ENCODE data around the gene DSG3.

The DSG3 gene, protein sequence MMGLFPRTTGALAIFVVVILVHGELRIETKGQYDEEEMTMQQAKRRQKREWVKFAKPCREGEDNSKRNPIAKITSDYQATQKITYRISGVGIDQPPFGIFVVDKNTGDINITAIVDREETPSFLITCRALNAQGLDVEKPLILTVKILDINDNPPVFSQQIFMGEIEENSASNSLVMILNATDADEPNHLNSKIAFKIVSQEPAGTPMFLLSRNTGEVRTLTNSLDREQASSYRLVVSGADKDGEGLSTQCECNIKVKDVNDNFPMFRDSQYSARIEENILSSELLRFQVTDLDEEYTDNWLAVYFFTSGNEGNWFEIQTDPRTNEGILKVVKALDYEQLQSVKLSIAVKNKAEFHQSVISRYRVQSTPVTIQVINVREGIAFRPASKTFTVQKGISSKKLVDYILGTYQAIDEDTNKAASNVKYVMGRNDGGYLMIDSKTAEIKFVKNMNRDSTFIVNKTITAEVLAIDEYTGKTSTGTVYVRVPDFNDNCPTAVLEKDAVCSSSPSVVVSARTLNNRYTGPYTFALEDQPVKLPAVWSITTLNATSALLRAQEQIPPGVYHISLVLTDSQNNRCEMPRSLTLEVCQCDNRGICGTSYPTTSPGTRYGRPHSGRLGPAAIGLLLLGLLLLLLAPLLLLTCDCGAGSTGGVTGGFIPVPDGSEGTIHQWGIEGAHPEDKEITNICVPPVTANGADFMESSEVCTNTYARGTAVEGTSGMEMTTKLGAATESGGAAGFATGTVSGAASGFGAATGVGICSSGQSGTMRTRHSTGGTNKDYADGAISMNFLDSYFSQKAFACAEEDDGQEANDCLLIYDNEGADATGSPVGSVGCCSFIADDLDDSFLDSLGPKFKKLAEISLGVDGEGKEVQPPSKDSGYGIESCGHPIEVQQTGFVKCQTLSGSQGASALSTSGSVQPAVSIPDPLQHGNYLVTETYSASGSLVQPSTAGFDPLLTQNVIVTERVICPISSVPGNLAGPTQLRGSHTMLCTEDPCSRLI

GRCh38 chr18:31447530-31448191 lies at the start of gene DSG3:
Gene DSG3 (plus strand): TSS chr18:31447741. CDS start chr18:31447878, 137 bp downstream.
- Histone ChIP-seq H3K4me3 (no peak within 1 kb of the TSS), H3K27ac (no peak within 1 kb of the TSS), H3K4me1 (no peaks in the 10 kb centered on the region), H3K27me3 (no peaks in the 10 kb centered on the region), H3K36me3 (no peaks in the 10 kb centered on the region), H4K20me1 (no peaks in the 10 kb centered on the region), H3K4me2 (no peak within 1 kb of the TSS), H3K9me3 (replicated peaks in 1 of 11) (no peaks in the 10 kb centered on the region), H3K9ac (no peak within 1 kb of the TSS)
- TF ChIP-seq Cebpa-rat (IDR thresholded peaks at IDR 0.05) = 0 out of 22 replicates have a peak, but pooled peaks of 1 of the 11 experiments have one; percentile 13

DNA sequence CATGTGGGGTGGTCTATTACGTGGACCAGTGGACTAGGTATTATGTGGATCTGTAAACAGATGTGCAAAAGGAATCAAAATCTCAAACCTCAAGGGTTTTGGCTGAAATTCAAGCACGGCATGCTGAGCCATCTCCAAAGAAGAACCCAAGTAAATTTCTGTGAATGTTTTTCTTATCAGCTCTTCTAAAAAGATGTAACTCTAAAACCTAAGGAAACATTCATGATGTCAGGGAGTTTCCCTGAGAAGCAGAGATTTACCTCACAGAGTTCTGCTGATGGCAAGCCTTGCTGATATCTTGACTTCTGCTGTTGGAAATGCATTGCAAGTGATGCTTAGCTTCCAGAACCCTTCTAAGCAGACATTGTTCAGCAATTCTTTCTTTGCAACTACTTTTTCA lies 49.4 kb upstream of the DSG3 start:
- Histone ChIP-seq H3K4me2 (no peak overlapping the region), H3K36me3 (no peaks in the 10 kb centered on the region), H4K20me1 (no peaks in the 10 kb centered on the region), H3K27me3 (no peaks in the 10 kb centered on the region), H3K4me3 (no peak overlapping the region), H3K9me3 (replicated peaks in 1 of 11) (no peaks in the 10 kb centered on the region), H3K9ac (no peak overlapping the region), H3K27ac (no peak overlapping the region), H3K4me1 (peaks cover 0 to 6% (median 2%) of the 10 kb centered on the region in 10 experiments; a peak in 3 of 20 replicates)
- no peak for TF ChIP-seq Cebpa-rat (IDR thresholded peaks at IDR 0.05)

- H3K27ac ChIP-seq = no peak overlapping the region
- H3K9me3 ChIP-seq (replicated peaks in 1 of 11) = no peaks in the 10 kb centered on the region
- no peak overlapping the region for H3K9ac ChIP-seq
- H3K4me3 ChIP-seq = no peak overlapping the region
- H3K36me3 ChIP-seq = no peaks in the 10 kb centered on the region
- no peaks in the 10 kb centered on the region for H3K27me3 ChIP-seq
- H4K20me1 ChIP-seq = no peaks in the 10 kb centered on the region
- no peak for TF ChIP-seq Cebpa-rat (IDR thresholded peaks at IDR 0.05)
- no peak overlapping the region for H3K4me2 ChIP-seq
- peaks cover 0 to 6% (median 2%) of the 10 kb centered on the region in 10 experiments; a peak in 3 of 20 replicates for H3K4me1 ChIP-seq
These were observed 48.1 kb upstream of the DSG3 start for GRCh38 chr18:31399306-31400032.

GRCh38 chr18:31401156-31402025 lies 46.1 kb upstream of the DSG3 start:
- H3K4me2 ChIP-seq = no peak overlapping the region
- H3K27ac ChIP-seq = no peak overlapping the region
- no peaks in the 10 kb centered on the region for H3K27me3 ChIP-seq
- no peaks in the 10 kb centered on the region for H3K9me3 ChIP-seq (replicated peaks in 1 of 11)
- peaks cover 0 to 6% (median 2%) of the 10 kb centered on the region in 10 experiments; a peak in 3 of 20 replicates for H3K4me1 ChIP-seq
- H4K20me1 ChIP-seq = no peaks in the 10 kb centered on the region
- H3K36me3 ChIP-seq = no peaks in the 10 kb centered on the region
- no peak overlapping the region for H3K9ac ChIP-seq
- no peak overlapping the region for H3K4me3 ChIP-seq
- no peak for TF ChIP-seq Cebpa-rat (IDR thresholded peaks at IDR 0.05)

DNA sequence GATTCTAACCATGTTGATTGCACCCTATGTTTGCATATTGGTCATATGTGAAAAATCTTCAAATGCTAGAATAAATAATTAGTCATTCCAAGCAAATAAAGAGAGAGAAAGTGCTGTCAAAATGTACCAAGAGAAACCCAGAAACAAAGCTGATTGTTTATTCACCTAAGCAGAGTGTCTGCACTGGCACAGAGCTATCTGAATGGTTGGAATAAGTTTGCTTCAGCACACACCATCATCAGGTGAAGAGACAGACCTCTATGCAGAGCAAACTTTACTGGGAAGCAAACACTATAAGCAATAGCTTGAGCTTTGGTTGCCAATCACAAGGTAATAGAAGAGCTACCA lies 45.5 kb upstream of the DSG3 start:
- Histone ChIP-seq H3K36me3 (no peaks in the 10 kb centered on the region), H3K9me3 (replicated peaks in 1 of 11) (no peaks in the 10 kb centered on the region), H3K4me1 (peaks cover 0 to 6% (median 2%) of the 10 kb centered on the region in 10 experiments; a peak in 3 of 20 replicates), H3K4me3 (no peak overlapping the region), H3K4me2 (no peak overlapping the region), H3K27ac (no peak overlapping the region), H4K20me1 (no peaks in the 10 kb centered on the region), H3K9ac (no peak overlapping the region), H3K27me3 (no peaks in the 10 kb centered on the region)
- no peak for TF ChIP-seq Cebpa-rat (IDR thresholded peaks at IDR 0.05)

GRCh38 chr18:31403409-31403808 lies 44.1 kb upstream of the DSG3 start:
- Histone ChIP-seq H3K27ac (no peak overlapping the region), H3K4me2 (no peak overlapping the region), H3K27me3 (no peaks in the 10 kb centered on the region), H4K20me1 (no peaks in the 10 kb centered on the region), H3K4me1 (no peaks in the 10 kb centered on the region), H3K9ac (no peak overlapping the region), H3K4me3 (no peak overlapping the region), H3K9me3 (replicated peaks in 1 of 11) (no peaks in the 10 kb centered on the region), H3K36me3 (no peaks in the 10 kb centered on the region)
- TF ChIP-seq Cebpa-rat (IDR thresholded peaks at IDR 0.05) = no peak

GRCh38 chr18:31407649-31408048 lies 39.9 kb upstream of the DSG3 start:
- H3K4me3 ChIP-seq = no peak overlapping the region
- H3K36me3 ChIP-seq = no peaks in the 10 kb centered on the region
- no peak overlapping the region for H3K27ac ChIP-seq
- TF ChIP-seq Cebpa-rat (IDR thresholded peaks at IDR 0.05) = no peak
- no peak overlapping the region for H3K4me2 ChIP-seq
- no peaks in the 10 kb centered on the region for H3K4me1 ChIP-seq
- H3K9me3 ChIP-seq (replicated peaks in 1 of 11) = peaks cover 0 to 16% (median 8%) of the 10 kb centered on the region in 11 experiments; a peak in 11 of 22 replicates
- no peaks in the 10 kb centered on the region for H4K20me1 ChIP-seq
- H3K9ac ChIP-seq = no peak overlapping the region
- no peaks in the 10 kb centered on the region for H3K27me3 ChIP-seq

GRCh38 chr18:31409276-31409675 lies 38.3 kb upstream of the DSG3 start:
- Histone ChIP-seq H3K9me3 (replicated peaks in 1 of 11) (peaks cover 0 to 16% (median 8%) of the 10 kb centered on the region in 11 experiments; a peak in 11 of 22 replicates), H3K4me1 (no peaks in the 10 kb centered on the region), H3K9ac (no peak overlapping the region), H3K27ac (no peak overlapping the region), H3K36me3 (no peaks in the 10 kb centered on the region), H4K20me1 (no peaks in the 10 kb centered on the region), H3K4me2 (no peak overlapping the region), H3K27me3 (no peaks in the 10 kb centered on the region), H3K4me3 (no peak overlapping the region)
- no peak for TF ChIP-seq Cebpa-rat (IDR thresholded peaks at IDR 0.05)

Data from BLaER1 treated with 17β-estradiol and CSF1 and Interleukin-3, amounts not matched to agents 10 nM and 100 nM (cell line).